GM12872 (cell line): ENCODE results near the gene DYNLT2.

ENCODE experiments used
- TF ChIP-seq, protein P1 (sequence below): IDR thresholded peaks from 3 replicates; pipeline ENCODE4 v1.5.1; 2011; ENCODE audit warnings: low read depth, mild to moderate bottlenecking, low read length, moderate library complexity; ENCODE audit not compliant: insufficient read depth

DYNLT2 gene

DNA sequence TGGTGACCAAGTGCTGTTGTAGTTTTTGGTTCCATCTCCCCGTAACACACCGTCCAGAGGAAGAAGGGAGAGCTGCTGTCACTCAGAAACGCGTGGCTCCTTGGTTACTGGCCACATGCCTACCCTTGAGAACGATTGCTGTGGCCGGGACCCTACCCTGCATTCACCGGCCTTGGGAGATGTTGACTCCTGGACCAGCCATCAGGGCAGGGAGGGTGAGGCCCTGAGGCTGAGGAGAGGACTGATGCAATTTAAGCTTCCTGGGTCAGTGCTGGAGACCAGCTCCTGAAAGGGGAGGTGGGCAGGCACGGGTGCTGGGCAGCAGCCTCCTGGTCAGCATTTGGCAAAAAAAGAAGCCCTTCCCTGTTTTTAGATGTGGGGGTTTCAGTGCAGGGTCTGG is 31.6 kb upstream of the DYNLT2 start:
- TF ChIP-seq, protein P1, sequence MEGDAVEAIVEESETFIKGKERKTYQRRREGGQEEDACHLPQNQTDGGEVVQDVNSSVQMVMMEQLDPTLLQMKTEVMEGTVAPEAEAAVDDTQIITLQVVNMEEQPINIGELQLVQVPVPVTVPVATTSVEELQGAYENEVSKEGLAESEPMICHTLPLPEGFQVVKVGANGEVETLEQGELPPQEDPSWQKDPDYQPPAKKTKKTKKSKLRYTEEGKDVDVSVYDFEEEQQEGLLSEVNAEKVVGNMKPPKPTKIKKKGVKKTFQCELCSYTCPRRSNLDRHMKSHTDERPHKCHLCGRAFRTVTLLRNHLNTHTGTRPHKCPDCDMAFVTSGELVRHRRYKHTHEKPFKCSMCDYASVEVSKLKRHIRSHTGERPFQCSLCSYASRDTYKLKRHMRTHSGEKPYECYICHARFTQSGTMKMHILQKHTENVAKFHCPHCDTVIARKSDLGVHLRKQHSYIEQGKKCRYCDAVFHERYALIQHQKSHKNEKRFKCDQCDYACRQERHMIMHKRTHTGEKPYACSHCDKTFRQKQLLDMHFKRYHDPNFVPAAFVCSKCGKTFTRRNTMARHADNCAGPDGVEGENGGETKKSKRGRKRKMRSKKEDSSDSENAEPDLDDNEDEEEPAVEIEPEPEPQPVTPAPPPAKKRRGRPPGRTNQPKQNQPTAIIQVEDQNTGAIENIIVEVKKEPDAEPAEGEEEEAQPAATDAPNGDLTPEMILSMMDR, result no peak

DNA sequence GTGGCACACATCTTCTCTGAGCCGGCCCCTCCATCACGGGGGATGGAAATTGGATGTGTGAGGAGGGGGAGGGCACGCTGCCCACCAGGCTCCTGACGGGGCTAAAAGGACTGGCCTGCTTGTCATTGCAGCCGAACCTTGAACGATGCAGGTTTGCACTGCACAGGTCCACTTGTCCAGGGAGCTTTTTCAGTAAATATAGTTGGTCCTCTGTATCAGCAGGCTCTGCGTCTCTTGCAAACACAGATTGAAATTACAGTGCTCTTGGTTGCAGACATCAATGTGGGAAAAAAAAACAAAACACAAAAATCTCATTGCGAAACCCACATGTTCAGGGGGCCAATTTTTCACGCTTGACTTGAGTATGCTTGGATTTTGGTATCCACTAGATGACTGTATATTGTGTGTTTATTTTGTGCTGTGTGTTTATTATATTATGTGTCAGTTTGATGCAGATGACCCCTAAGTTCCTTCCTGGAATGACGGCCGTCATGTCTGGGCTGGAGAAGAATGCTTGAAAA is 29.3 kb upstream of the DYNLT2 start:
- TF ChIP-seq, protein P1, result no peak

GRCh38 chr6:169779896-169780295 is 28.5 kb upstream of the DYNLT2 start:
- TF ChIP-seq, protein P1, result no peak

DNA sequence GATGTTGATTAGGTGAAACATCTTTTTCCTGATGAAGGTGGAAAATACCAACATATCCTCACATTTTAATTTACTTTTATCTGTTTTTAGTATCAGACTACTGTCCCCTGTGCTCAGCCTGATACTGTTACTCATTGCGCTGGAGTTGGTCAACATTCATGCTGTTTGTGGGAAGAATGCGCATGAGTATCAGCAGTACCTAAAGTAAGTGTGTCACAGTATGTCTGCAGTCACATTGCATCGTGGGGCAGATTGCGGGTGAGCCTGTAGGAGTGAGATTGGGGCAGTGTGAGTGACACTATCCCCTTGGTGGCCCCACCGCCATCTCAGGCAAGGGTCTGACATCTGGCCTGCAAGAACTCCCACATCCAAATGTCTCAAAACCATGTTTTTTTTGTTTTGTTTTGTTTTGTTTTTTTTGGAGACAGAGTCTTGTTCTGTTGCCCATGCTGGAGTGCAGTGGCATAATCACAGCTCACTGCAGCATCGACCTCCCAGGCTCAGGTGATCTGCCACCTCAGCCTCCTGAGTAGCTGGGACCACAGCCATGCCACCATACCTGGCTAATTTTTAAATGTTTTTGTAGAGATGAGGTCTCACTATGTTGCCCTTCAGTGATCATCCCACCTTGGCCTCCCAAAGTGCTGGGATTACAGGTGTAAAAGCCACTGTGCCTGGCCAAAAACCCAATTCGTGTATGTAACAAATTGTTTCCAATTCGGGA is 27.9 kb upstream of the DYNLT2 start:
- TF ChIP-seq, protein P1, result no peak

GRCh38 chr6:169778646-169779045 is 27.3 kb upstream of the DYNLT2 start:
- TF ChIP-seq, protein P1, result no peak

DNA sequence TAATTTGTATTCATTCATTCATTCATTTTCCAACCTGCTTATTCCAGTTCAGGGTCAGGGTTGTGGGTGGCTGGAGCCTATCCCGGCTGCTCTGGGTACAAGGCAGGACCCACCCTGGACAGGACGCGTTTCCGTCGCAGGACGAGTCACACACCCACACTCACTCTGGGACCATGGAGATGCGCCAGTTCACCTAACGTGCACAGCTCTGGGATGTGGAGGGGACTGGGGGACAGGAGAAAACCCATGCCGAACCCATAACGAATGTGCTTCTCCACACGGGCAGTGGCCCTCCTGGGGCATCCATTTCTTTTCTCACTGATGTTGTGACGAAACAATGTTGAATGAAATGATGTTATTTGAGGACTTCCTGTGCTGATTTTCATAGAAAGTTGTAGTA is 26.5 kb upstream of the DYNLT2 start:
- TF ChIP-seq, protein P1, result no peak

DNA sequence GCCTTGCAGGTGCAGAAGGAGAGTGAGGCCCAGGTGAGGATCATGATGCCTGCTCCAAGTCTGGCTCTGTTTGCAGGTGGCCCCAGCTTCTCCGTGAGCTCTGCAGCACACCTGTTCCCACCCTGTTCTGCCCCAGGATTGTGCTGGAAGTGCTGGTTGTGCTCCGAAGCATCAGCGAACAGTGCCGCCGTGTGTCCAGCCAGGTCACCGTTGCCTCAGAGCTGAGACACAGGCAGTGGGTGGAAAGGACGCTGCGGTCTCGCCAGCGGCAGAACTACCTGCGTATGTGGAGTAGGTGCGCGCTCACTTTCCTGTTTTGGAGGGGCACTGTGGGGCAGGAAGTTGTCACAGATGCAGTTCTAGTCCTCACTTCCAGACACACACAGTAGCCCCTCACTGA is 25.0 kb upstream of the DYNLT2 start:
- TF ChIP-seq, protein P1, result no peak
